Measurements from ENCODE around the gene CTDSPL.

CTDSPL gene

DNA sequence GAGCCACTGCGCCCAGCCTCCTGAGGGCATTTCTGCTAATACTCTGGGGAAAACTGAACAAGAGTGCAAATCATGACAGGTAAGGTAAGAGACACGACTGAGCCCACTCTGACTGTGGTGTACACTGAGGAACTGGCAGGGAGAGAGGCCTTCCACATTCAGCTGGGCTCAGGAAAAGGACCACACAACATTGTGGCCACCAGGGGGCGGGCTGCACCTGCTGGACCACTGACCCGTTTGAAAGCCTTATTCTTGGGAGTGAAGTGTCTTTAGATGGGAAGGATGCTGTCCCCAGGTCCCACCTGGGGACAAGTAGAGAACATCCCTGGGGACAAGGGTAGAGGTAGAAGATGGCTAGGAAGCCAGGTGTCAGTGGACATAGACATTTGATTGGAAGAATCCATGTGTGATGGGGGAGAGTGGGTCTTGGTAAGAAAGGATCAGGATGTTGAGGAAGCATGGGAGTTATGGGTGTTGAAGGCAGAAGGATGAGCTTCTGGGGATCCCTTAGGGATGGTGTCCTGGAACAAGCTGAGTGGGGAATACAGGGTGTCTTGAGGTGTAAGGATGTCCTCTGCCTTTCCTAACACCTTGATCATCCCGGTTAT, 6.2 kb upstream of the CTDSPL start:
- peak; percentile 16 to 18 for DNase-seq

DNA sequence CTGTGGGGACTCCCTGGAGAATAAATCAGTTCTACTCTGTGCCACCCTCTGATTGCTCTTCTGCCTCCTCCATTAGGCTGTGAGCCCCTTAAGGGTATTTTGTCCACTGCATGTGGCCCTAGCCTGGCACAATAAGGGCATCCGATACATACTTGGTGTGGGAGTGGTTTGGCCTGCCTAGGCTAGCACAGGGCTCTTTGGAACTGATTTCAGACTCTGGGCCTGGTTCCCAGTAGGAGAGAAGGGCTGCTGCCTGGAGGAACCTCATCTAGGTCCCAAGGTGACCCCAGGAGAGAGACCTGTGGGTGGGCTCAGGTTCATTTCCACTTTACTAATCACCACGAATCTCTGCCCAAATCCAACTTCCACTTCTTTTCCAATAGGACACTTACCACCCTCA, 5.3 kb upstream of the CTDSPL start:
- no peak for DNase-seq

DNA sequence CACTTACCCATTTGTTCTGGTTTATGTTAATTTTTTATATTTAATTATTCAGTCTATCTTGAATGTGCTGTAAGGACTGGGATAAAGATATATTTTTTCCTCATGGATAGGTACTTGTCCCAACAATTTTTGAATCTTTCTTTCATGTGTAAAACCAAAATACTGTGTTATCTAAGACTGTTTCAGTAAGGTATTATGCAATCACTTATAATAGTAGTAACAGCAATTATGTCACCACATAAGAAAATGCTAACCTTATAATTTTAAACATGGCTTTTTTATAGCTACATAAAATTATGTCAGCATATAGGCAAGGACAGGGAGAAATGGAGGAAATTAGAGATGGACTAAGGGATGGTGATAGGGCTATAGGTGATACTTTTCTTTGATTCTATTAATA, 2.9 kb upstream of the CTDSPL start:
- no peak for DNase-seq

DNA sequence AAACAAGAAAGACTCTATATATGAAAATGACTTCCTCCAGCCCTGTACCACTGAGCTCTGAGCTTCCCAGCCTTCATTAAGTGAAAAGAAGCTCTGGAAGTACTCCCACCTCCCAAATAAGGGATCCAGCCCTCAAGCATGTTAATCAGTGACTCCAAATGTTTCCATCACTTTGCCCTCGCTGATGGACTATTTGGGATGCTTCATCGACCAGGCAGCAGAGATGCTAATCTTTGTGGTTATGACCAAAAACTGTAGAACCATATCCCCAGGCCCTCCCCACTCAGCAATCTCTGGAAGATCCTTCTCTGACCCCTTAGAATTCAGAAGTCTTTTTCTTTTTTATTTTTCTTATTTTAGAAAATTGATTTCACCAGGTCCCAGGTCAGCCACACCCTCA, 2.3 kb upstream of the CTDSPL start:
- DNase-seq: no peak

DNA sequence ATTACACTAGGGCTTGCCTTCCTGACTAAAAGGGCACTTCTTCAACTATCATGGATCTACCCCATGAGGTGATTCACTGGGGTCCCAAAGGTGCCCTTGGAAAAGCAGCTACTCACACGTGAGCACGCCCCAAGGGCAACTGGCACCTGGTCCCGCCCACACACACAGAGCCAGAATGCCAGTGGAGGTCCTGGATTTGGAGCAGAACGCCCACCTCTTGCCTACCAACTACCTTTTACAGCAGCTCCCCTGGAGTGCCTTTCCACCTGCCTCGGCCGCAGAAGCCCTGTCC, 1.8 kb upstream of the CTDSPL start:
- no peak for DNase-seq

DNA sequence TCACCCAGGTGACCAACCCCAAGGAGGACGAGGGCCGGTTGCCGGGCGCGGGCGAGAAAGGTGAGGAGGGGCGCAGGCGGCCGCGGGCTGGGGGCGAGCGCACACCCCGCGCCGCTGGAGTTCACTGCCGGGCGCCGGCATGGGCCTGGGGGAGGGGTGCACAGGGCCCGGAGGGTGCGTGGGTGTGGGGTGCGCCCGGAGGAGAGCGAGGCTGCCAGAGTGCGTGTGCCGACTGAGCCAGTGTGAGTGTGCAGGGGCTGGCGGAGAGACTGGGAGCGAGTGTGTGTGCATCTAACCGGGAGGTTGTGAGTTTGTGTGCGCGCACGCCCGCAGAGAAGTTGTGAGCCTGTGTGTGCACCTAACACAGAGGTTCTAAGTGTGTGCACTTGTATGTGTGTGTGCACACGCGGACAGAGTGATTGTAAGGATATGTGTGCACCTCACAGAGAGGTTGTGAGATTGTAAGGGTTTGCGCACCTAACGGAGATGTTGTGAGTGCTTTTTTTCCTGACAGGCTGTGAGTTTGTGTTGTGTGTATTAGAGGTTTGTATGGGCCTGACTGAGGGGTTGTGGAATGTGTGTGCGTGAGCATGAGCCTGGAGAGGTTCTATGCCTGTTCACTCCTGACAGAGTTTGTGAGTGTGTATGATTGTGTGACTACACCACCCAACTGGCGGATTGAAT, 681 bp downstream of the CTDSPL start:
- DNase-seq: no peak

DNA sequence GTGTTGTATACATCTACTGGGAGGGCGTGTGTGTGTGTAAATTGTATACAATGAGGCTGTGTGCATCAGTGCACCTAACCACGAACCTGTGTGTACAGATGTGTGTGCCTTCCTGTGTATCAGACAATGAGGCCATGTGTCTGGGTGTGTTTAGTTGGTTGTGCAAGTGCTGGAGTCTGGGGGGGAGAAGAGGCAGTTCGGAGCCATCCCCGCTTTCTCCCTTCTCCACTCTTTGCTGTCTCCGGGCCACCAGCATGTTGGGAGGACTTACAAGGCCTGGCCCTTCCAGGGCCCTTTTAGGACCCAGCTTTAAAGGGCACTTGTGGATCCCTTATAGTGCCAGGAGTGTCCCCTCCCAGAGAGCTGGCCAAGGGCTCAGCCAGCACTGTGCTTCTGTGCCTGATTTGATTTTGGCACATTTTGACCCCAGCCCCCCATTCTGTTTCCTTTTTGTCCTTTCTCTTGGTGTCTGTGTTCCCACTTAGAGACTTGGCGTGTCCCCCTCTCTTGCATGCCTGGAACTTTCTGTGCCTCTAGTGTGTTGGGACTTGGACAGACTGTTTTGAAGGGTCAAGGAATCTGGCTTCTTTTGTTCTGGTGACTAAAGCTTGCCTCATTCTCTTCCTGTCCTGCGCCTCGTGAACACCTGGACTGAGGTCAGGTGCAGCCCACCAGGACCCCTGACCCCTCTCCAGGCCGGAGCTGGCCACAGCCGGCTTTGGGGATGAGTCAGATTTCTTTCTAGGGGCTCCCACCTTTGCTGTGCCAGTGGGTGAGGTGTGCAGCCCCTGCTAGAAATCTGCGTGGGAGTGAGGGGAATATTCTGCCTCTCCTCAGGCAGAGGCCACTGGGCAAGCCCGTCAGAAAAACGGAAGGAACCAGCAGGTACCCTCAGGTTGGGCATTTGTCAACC, 1.5 kb downstream of the CTDSPL start:
- no peak for DNase-seq

DNA sequence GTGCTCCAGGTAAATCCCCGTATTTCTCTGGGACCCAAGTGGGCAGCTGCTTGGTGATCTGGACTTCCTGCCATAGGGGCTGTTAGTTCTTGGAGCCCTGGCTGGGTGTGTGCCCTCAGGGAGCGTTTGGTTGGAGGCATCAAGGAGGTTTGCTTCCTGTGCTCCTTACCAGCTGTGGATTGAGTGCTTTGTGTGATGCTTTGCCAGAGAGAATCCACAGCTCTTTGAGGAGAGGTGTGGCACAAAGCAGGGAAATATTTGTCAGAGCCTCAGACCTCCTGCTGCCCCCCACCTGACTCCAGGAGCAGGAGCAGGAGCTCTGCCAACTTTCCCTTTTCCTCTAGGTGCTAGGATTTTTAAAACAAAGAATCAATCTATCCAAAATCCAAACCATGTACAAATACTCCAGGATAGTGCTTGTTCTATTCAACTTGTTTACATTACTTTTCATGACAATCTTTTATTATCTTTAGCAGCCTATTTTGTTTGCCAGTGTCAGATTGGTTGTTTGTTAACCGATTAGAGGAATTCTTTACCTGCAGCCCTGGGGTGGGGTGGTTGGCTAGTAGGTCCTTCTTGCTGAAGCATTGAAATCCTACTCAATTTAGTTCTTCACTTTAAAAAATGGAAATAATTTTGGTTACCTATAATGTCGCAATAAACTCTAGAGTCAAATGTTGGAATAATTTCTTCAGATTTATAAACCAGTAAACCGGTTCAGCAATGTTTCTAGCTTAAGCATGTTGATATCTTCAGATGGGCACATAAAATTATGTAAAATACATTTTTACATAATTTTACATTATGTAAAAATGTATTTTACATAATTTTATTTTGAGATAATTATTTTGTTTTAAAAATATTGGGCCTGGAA, 2.5 kb downstream of the CTDSPL start:
- no peak for DNase-seq

DNA sequence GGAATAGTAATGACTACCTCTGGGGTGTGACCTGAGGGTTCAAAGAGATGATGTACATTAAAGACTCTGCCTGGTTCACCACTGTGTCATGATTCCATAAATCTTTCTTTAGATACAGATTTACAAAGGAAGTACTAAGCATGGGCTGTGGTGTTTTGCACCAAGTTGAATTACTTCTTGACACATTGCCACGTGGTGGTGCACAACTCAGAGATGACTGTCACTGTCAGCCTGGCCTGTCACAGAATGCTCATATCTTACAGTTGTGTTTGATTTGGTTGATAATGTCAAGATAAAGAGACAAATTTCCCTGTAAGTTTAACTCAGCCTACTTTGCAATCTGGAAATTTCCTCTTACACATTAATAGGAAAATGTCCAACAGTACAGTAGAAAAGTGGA, 3.2 kb downstream of the CTDSPL start:
- DNase-seq: no peak

DNA sequence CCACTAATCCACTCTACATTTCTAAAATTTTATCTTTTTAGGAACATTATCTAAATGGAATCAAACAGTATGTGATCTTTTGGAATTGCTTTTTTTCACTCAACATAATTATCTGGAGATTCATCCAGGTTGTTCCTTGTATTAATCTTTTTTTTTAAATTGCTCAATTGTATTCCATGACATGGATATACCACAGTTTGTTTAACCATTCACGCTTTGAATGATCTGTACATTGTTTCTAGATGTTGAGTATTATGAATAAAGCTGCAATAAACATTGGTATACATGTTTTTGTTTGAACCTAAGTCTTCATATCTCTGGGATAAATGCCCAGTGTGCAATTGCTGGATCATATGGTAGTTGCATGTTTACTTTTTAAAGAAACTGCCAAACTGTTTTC, 5.5 kb downstream of the CTDSPL start:
- no peak for DNase-seq

DNA sequence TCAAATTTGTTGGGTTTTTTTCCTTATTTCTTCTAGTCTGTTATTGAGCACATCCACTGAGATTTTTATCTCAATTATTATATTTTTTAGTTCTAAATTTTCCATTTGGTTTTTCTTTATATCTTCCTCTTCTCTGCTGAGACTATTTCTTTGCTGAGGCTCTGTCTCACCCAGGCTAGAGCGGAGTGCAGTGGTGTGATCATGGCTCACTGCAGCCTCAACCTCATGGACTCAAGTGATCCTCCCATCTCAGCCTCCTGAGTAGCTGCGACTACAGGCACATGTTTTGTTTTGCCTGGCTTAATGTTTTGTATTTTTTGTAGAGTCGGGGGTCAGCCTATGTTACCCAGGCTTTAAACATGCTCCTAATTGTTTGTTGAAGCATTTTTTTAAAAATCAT, 10.2 kb downstream of the CTDSPL start:
- DNase-seq: no peak

DNA sequence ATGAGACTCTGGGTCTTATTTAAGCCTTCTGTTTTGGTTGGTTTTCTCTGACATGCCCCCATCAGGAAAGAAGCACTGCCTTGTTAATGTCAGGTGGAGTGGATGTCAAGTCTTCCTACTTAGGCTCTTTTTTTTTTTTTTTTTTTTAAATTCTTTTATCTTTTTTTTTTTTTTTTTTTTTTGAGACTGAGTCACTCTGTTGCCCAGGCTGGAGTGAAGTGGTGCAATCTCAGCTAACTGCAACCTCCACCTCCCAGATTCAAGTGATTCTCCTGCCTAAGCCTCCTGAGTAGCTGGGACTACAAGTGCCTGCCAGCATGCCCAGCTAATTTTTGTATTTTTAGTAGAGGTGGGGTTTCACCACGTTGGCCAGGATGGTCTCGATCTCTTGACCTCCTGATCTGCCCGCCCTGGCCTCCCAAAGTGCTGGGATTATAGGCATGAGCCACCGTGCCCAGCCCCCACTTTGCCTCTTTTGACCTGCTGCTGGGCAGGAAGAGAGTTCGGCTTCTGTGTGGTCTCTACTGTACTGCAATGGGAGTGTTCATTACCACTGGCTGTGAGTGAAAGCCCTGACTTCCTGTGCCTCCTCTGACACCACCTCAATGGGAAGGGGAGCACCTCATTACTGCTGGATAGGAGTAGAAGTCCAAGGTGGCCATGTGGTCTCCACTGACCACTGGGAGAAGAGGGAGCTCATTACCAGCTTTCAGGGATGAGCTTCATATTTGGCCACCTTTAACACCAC, 10.9 kb downstream of the CTDSPL start:
- DNase-seq: no peak

DNA sequence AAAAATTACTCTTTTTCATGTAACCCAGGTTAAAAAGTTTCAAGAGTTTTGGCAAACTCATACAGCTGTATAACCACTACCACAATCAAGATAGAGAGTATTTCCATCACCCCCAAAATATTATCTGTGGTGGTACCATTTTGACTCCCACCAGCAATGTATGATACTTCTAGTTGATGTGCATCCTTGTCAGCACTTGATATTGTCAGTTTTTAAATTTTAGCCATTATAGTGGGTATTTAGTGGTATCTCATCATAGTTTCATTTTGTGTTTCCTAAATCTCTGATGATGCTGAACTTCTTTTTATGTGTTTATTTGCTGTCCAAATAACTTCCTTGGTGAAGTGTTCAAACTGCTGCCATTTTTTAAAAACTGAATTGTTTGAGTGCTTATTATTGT, 14.6 kb downstream of the CTDSPL start:
- no peak for DNase-seq

DNA sequence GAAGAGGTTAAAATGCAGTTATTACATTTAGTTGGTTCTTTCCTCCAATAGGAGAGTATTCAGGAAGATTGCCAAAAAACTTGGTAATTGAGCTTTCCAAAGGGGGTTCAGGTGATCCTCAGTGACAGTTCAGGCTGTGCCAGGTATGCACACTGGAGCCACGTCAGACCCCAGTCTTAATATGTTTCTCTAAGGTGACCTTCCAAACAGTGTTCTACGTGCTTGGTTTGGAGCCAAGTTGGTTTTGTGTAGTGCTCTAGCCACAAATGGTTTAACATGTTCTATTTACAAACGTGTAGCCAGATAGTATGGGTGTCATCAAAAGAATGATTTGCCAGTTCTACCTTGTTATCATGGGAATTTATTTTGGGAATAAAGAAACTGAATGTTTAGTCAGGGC, 21.0 kb downstream of the CTDSPL start:
- no peak for DNase-seq

DNA sequence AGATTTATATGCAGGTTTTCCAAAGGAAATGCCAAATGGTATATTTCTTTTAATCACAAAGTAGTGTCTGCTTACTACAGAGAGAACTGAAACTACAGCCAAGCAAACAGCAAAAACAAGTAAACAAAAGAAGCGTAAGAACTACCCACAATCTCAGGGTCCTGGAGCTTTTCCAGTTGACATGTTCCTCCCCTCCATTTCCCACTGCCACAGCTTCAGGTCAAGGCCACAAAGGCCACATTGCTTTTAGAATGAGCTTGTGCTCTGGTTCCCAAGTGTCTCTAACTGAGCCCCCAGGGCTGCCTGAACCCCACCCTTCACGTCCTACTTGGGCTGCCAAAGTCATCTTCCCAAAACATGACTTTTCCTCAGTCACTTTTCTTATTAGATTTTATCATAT, 24.1 kb downstream of the CTDSPL start:
- no peak for DNase-seq

DNA sequence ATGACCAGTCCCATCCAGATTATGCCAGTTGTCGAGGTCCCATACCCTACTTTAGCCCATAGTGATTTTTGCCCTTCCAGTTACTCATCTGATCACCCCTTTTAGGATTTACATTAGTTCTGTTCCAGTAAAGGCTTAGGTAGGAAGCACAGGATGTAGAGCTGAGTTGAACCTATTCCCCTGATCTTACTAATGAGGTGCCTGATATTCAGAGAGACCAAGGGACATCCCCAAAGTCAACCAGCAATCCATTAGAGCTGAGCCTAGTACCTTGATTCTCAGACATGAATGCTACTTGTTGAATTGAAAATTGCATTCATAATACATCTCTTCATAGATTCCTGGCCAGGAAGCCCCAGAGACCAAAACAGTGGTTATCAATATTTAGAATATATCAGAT, 24.7 kb downstream of the CTDSPL start:
- DNase-seq: no peak

DNA sequence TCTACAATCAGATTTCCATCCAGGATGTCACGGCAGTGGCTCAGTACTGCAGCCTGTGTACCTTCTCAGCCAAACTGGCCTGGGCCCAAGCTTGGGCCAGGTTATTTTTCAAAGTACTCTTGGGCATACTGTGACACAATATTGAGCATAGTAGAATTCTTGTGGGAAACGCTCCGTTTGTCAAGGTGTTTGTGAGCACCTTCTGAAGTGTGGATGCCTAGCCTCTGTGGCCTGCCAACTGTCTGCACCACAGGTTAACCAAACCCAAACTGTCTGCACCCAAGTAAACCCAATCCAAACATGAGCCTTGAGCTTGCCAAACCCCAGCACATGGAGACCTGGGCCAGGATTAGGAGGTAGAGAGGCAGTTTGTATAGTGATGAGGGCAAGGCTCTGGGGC, 25.4 kb downstream of the CTDSPL start:
- no peak for DNase-seq

DNA sequence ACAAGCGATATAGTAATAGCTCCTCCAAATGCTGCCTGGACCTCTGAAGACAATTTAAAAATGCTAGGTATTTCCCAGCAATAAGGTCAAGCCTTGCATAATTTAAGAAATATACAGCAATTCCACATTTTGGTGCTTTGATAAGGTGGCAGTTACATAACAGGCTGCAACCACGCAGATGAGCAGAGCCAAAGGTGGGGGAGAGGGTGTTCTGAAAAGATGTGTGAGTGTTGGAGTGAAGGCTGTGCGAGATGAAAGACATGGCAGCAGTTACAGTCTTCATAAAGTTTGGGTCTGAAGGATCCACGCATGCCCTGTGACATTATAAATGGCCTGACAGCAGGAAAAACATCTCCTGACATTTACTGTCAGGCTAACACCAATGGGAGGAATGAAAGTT, 26.1 kb downstream of the CTDSPL start:
- DNase-seq: no peak

DNA sequence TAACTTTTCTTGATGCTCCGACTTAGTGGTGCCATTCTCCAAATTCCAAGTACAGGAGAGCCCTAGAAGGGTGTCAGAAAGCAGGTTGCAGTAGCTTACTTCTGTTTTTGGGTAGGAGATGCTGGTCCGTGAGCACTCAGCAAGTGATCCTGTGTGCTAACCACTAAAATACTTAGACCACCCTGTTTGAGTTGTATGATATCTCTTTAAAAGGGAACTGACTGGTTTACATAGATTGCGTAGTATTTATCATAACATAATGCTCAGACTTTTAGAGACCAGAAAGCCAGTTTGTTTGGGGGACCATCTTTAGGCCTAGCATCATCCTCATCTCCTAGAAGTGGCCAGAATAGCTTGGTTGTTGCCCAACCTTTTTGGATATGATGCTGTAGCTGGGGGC, 26.7 kb downstream of the CTDSPL start:
- DNase-seq: no peak

DNA sequence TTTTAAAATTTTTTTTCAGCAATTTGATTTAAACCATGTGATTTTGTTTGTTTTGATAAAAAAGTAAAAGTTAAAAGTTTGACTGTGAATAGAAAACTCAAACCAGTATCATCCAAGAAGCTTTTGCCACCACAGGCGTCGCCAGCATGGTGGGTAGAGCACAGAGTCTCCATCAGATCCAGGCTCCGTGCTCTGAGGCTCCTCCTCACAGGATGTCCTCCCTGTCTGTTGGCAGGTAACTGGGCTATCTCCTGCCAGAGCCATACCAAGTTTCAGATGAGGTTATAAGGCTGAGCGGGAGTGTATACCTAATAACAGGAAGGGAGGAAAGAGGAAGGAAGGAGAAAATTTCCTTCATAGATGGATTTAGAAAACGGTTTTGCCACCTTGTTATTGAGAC, 28.8 kb downstream of the CTDSPL start:
- DNase-seq: no peak

DNA sequence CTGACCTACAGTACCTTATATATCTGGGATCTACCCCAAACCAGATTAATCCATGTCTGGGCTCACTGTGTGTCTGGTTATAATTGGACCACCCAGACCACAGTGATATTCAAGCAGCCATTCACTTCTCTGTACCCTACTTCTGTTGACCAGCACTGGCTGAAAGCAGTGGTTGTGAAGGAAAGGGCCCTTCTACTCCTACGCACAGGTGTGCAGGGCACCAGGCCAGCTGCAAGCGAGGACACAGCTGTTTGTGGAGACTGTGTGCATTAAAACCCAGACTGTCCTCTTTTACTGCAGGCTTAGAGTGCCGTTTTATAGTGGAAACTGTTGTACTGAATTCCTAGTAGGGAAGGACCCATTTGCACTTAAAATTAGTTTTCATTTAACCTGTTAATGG, 29.5 kb downstream of the CTDSPL start:
- DNase-seq: no peak

DNA sequence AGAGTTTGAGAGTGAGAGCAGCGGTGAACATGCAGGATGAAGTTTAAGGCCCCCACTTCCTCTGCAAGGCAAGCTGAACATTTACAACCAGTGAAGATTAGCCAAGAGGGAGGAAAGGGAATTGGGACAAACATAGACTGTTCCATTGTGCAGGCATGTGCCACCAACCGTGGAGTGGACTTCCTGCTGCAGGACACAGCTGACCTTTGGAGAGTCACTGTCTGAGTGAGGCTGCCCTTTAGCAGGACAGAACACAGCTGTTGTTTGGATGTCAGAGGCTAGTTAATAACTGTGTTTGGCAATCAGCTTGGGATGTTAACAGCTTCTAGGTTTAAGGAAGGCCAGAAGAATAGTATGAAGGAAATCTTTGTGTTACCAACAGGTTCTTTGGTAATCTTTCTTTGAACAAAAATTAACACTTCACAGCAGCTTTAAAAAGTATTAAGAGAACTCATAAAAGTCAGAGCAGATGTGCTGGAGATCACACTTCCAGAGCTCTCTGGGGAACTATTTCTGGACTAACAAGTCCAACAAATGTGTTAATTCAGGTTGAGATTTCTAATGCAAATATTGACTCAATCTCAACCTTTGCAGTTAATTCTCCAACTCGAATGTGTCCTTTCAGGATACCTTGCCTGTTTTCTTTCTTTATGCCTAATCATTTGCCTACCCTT, 31.4 kb downstream of the CTDSPL start:
- DNase-seq: no peak
